Astrocyte of the cerebellum (primary cell): ENCODE results near the gene ATRX.

Experiments used
- DNase-seq: peaks from one replicate; pipeline ENCODE4 v3.0.0-alpha.2; 2011; ENCODE audit warnings: low read depth
- H3K4me3 ChIP-seq: 2 replicates; pipeline ENCODE4 v1.5.1; 2011; ENCODE audit warnings: mild to moderate bottlenecking, low read depth, low read length, moderate library complexity
- CTCF ChIP-seq: IDR thresholded peaks from 2 replicates; pipeline ENCODE4 v1.5.1; 2012; ENCODE audit warnings: low read length, low read depth, moderate library complexity, mild to moderate bottlenecking; ENCODE audit errors: missing control alignments
- in situ Hi-C: cut with HindIII; loops from 2 replicates; pipeline ENCODE4 v1.10.0; 2017; ENCODE audit warnings: low sequenced_read_pairs

Gene ATRX

GRCh38 chrX:77603635-77604336 is 182.2 kb downstream of the ATRX start:
- DNase-seq, result no peak
- in situ Hi-C loops, result no loop called here
- no peak overlapping the region for H3K4me3 ChIP-seq
- TF ChIP-seq CTCF, result no peak

GRCh38 chrX:77597511-77597910 is 188.5 kb downstream of the ATRX start:
- TF ChIP-seq CTCF, result no peak
- no peak for DNase-seq
- no peak overlapping the region for H3K4me3 ChIP-seq
- in situ Hi-C loops, result no loop called here

GRCh38 chrX:77597090-77597489 is 188.9 kb downstream of the ATRX start:
- in situ Hi-C loops, result no loop called here
- peak; percentile 2 for DNase-seq
- peak; percentile 13 for TF ChIP-seq CTCF
- no peak overlapping the region for H3K4me3 ChIP-seq

- no peak for DNase-seq
- in situ Hi-C loops, result no loop called here
- TF ChIP-seq CTCF, result no peak
- no peak overlapping the region for H3K4me3 ChIP-seq
Observed at GRCh38 chrX:77595848-77596247, 190.2 kb downstream of the ATRX start.

GRCh38 chrX:77572322-77572721 is 213.7 kb downstream of the ATRX start:
- no peak for TF ChIP-seq CTCF
- no peak overlapping the region for H3K4me3 ChIP-seq
- in situ Hi-C loops, result no loop called here
- no peak for DNase-seq

- in situ Hi-C loops, result no loop called here
- TF ChIP-seq CTCF, result no peak
- no peak overlapping the region for H3K4me3 ChIP-seq
- no peak for DNase-seq
Observed at GRCh38 chrX:77565278-77565677, 220.7 kb downstream of the ATRX start.
